ENCODE results near the gene TOX2. TPM values are rescaled to one million over a fixed set of nuclear protein-coding genes. Genes with fewer than 3 reads are reported as not detected.

TOX2 gene
- total RNA-seq, 1 experiment from 2014 or later, result not detected

DNA sequence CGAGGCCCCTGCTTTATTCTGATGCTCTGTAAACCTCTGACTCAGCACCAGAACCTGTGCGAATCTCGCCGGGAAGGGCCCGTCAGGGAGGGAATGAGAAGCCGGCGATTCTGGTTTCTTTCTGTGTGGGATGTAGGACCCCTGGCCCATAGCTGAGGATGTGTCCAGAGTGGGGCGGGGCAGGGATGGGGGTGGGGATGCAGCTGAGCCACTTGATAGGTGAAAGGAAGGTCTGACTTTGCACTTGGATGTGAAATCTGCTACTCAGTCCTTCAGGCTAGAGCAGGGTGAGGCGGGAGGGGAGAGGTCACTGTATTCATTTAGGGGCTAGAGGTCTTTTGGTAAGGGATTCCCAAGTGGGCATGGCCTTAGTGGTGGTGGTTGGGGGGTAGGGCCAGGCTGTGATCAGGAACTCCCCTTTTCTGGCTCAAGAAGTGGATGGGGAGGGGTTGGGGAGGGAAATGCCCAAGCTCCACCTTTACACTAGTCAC is 2.3 kb downstream of the TOX2 start:
- BruUV-seq (replicated peaks), result no TSS peak
- Mint-ChIP-seq H3K4me1 (ENCODE audit: low read depth, unreplicated experiment) (no peaks in the 10 kb centered on the region), H3K27ac (ENCODE audit: unreplicated experiment) (no peak overlapping the region), H3K36me3 (ENCODE audit: insufficient read depth, unreplicated experiment) (no peaks in the 10 kb centered on the region), H3K27me3 (ENCODE audit: insufficient read depth, unreplicated experiment) (peaks cover 26% of the 10 kb centered on the region), H3K4me3 (ENCODE audit: unreplicated experiment) (no peak overlapping the region), H3K9me3 (ENCODE audit: unreplicated experiment) (peaks cover 21% of the 10 kb centered on the region)
- DNase-seq, result no peak
- peaks cover 8% of the 10 kb centered on the region for H3K27me3 ChIP-seq (replicated peaks; ENCODE audit: control insufficient read depth, insufficient read depth, low read length)
- H3K9me3 ChIP-seq, result peaks cover 25% of the 10 kb centered on the region
- peaks cover 5% of the 10 kb centered on the region; the same call in 1 of the 2 replicates for H3K4me1 ChIP-seq
- ChIA-PET CTCF (no interaction called here), POLR2A (interaction anchor here (0.6 kb wide), 1 partner anchor 19 kb away, joined by 7 read pairs; no protein-coding TSS in a partner anchor)
- TF ChIP-seq, protein P1, sequence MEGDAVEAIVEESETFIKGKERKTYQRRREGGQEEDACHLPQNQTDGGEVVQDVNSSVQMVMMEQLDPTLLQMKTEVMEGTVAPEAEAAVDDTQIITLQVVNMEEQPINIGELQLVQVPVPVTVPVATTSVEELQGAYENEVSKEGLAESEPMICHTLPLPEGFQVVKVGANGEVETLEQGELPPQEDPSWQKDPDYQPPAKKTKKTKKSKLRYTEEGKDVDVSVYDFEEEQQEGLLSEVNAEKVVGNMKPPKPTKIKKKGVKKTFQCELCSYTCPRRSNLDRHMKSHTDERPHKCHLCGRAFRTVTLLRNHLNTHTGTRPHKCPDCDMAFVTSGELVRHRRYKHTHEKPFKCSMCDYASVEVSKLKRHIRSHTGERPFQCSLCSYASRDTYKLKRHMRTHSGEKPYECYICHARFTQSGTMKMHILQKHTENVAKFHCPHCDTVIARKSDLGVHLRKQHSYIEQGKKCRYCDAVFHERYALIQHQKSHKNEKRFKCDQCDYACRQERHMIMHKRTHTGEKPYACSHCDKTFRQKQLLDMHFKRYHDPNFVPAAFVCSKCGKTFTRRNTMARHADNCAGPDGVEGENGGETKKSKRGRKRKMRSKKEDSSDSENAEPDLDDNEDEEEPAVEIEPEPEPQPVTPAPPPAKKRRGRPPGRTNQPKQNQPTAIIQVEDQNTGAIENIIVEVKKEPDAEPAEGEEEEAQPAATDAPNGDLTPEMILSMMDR (IDR thresholded peaks at IDR 0.05; ENCODE audit: insufficient read depth in 1 of 2, low read depth in 1 of 2, low read length in 1 of 2, severe bottlenecking in 1 of 2, unreplicated experiment in 1 of 2), result no peak
- no peak overlapping the region for H3K4me3 ChIP-seq (ENCODE audit: low read depth, low read length)
- intact Hi-C loops (cut with micrococcal nuclease; ENCODE audit: unreplicated experiment), result no loop called here
- no peaks in the 10 kb centered on the region for H3K36me3 ChIP-seq (ENCODE audit: control insufficient read depth, insufficient read depth, low read length)

DNA sequence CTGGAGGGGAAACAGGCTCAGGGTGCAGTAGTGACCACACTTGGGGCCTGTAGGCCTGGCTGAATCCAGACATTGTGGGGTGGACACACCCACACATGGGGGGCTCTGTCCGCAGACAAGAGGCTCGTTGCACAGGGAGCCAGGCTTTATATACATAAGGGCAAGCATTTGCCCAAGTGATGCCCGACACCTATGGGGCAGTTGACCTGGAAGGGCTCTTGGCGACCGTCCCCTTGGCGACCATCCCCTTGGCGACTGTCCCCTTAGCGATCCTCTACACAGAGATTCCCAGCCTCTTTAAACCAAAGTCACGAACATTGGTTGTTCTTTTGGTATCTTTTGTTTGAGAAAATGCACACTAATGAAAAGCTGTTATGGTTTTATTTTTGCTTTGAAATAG is 2.7 kb downstream of the TOX2 start:
- Histone ChIP-seq H3K4me1 (peaks cover 5% of the 10 kb centered on the region; the same call in 1 of the 2 replicates), H3K27me3 (replicated peaks; ENCODE audit: control insufficient read depth, insufficient read depth, low read length) (peaks cover 8% of the 10 kb centered on the region), H3K36me3 (ENCODE audit: control insufficient read depth, insufficient read depth, low read length) (no peaks in the 10 kb centered on the region), H3K9me3 (peaks cover 20% of the 10 kb centered on the region), H3K4me3 (ENCODE audit: low read depth, low read length) (no peak overlapping the region)
- CTCF ChIA-PET, result no interaction called here
- Mint-ChIP-seq H3K9me3 (ENCODE audit: unreplicated experiment) (peaks cover 17% of the 10 kb centered on the region), H3K27ac (ENCODE audit: unreplicated experiment) (no peak overlapping the region), H3K36me3 (ENCODE audit: insufficient read depth, unreplicated experiment) (no peaks in the 10 kb centered on the region), H3K4me1 (ENCODE audit: low read depth, unreplicated experiment) (no peaks in the 10 kb centered on the region), H3K27me3 (ENCODE audit: insufficient read depth, unreplicated experiment) (peaks cover 29% of the 10 kb centered on the region), H3K4me3 (ENCODE audit: unreplicated experiment) (no peak overlapping the region)
- BruUV-seq (replicated peaks), result no TSS peak
- intact Hi-C loops (cut with micrococcal nuclease; ENCODE audit: unreplicated experiment), result no loop called here
- DNase-seq, result no peak
- POLR2A ChIA-PET, result no interaction called here
- TF ChIP-seq, protein P1 (IDR thresholded peaks at IDR 0.05; ENCODE audit: insufficient read depth in 1 of 2, low read depth in 1 of 2, low read length in 1 of 2, severe bottlenecking in 1 of 2, unreplicated experiment in 1 of 2), result no peak

DNA sequence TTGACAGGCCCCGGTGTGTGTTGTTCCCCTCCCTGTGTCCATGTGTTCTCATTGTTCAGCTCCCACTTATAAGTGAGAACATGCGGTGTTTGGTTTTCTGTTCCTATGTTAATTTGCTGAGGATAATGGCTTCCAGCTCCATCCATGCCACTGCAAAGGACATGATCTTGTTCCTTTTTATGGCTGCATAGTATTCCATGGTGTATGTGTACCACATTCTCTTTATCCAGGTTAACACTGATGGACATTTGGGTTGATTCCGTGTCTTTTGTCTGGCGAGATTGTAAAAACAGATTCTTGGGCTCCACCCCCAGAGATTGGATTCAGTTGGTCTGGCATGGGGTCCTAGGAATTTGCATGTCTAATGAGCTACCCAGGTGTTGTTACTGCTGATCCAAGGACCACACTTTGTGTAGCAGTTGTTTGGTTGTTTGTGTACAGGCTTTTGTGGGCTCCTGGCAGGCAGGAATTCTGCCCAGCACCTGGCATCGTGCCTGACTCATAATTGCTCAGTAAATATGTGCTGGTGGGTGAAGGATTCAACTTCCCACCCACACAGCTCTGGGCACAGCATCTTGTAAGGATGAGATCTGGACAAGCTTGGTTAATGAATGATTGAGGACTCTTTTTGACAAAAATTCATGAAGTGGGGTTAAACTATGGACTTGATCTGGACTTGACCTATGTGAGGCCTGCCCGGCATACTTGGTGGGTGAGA is 5.2 kb downstream of the TOX2 start:
- TF ChIP-seq, protein P1 (IDR thresholded peaks at IDR 0.05; ENCODE audit: insufficient read depth in 1 of 2, low read depth in 1 of 2, low read length in 1 of 2, severe bottlenecking in 1 of 2, unreplicated experiment in 1 of 2), result no peak
- no peaks in the 10 kb centered on the region for H3K9me3 ChIP-seq
- POLR2A ChIA-PET, result no interaction called here
- Mint-ChIP-seq H3K4me1 (ENCODE audit: low read depth, unreplicated experiment) (no peaks in the 10 kb centered on the region), H3K4me3 (ENCODE audit: unreplicated experiment) (no peak overlapping the region), H3K9me3 (ENCODE audit: unreplicated experiment) (no peaks in the 10 kb centered on the region), H3K36me3 (ENCODE audit: insufficient read depth, unreplicated experiment) (no peaks in the 10 kb centered on the region), H3K27ac (ENCODE audit: unreplicated experiment) (no peak overlapping the region), H3K27me3 (ENCODE audit: insufficient read depth, unreplicated experiment) (peaks cover 30% of the 10 kb centered on the region)
- DNase-seq, result no peak
- intact Hi-C loops (cut with micrococcal nuclease; ENCODE audit: unreplicated experiment), result no loop called here
- H3K36me3 ChIP-seq (ENCODE audit: control insufficient read depth, insufficient read depth, low read length), result no peaks in the 10 kb centered on the region
- CTCF ChIA-PET, result no interaction called here
- BruUV-seq (replicated peaks), result no TSS peak
- H3K4me3 ChIP-seq (ENCODE audit: low read depth, low read length), result no peak overlapping the region
- H3K4me1 ChIP-seq, result peaks cover 5% of the 10 kb centered on the region; the same call in 1 of the 2 replicates
- H3K27me3 ChIP-seq (replicated peaks; ENCODE audit: control insufficient read depth, insufficient read depth, low read length), result peaks cover 12% of the 10 kb centered on the region

Measured in Caco-2 (cell line).